Neuronal stem cell (in vitro differentiated cells): ENCODE data around the gene PSD2.
A peak's percentile ranks its signal among the peaks of the same experiment; 100 is the strongest.

ENCODE experiments used
- DNase-seq: peaks from one replicate; pipeline ENCODE4 v3.0.0-alpha.2; 2013; ENCODE audit warnings: low spot score
- H2AFZ ChIP-seq: one replicate; pipeline ENCODE4 v1.6.1; 2013; ENCODE audit warnings: mild to moderate bottlenecking, low read length, inconsistent platforms
- H2AK5ac ChIP-seq: 2 replicates; pipeline ENCODE4 v1.6.1; 2013; ENCODE audit warnings: low read depth, mild to moderate bottlenecking, inconsistent platforms, low read length, moderate library complexity, mixed read lengths
- H2BK120ac ChIP-seq: 2 replicates; pipeline ENCODE4 v1.6.1; 2013; ENCODE audit warnings: low read depth, mild to moderate bottlenecking, inconsistent platforms, low read length, moderate library complexity, mixed read lengths
- H2BK12ac ChIP-seq: one replicate; pipeline ENCODE4 v1.6.1; 2013; ENCODE audit warnings: low read length, inconsistent platforms
- H2BK15ac ChIP-seq: 2 replicates; pipeline ENCODE4 v1.6.1; 2013; ENCODE audit warnings: mild to moderate bottlenecking, low read length, inconsistent platforms, mixed read lengths
- H2BK5ac ChIP-seq: one replicate; pipeline ENCODE4 v1.6.1; 2013; ENCODE audit warnings: inconsistent platforms, mild to moderate bottlenecking, low read length, moderate library complexity
- H3K14ac ChIP-seq: one replicate; pipeline ENCODE4 v1.6.1; 2013; ENCODE audit warnings: low read length, inconsistent platforms
- H3K18ac ChIP-seq: 2 replicates; pipeline ENCODE4 v1.6.1; 2013; ENCODE audit warnings: low read length, inconsistent platforms
- H3K23ac ChIP-seq: 2 replicates; pipeline ENCODE4 v1.6.1; 2013; ENCODE audit warnings: low read depth, mild to moderate bottlenecking, mixed read lengths, low read length, inconsistent platforms; ENCODE audit not compliant: poor library complexity
- H3K27ac ChIP-seq: replicated peaks from 3 replicates; pipeline ENCODE4 v1.5.1; 2013; ENCODE audit warnings: low read length, inconsistent platforms
- H3K27me3 ChIP-seq, 3 experiments: 2 replicates each; pipeline ENCODE4 v1.6.1; 2013; ENCODE audit warnings: low read length in 3 of 3, mild to moderate bottlenecking in 2 of 3, inconsistent platforms in 1 of 3, low read depth in 1 of 3, mixed read lengths in 1 of 3, moderate library complexity in 1 of 3; ENCODE audit not compliant: control insufficient read depth in 3 of 3, insufficient read depth in 3 of 3
- H3K36me3 ChIP-seq, 2 donors: replicated peaks in 1 of 2; 2 replicates each; pipeline ENCODE4 v1.6.1; 2013; ENCODE audit warnings: low read length in 2 of 2; ENCODE audit not compliant: control insufficient read depth in 2 of 2, insufficient read depth in 2 of 2
- H3K4ac ChIP-seq: 2 replicates; pipeline ENCODE4 v1.6.1; 2013; ENCODE audit warnings: inconsistent platforms, mild to moderate bottlenecking, low read length, moderate library complexity
- H3K4me1 ChIP-seq, 2 donors: 1 replicate in 1 of 2; 2 replicates in 1 of 2; pipeline ENCODE4 v1.6.1; 2013; ENCODE audit warnings: low read length in 2 of 2, low read depth in 1 of 2; ENCODE audit not compliant: control insufficient read depth in 2 of 2, insufficient read depth in 1 of 2
- H3K4me2 ChIP-seq: one replicate; pipeline ENCODE4 v1.6.1; 2013; ENCODE audit warnings: mild to moderate bottlenecking, low read length, inconsistent platforms; ENCODE audit not compliant: insufficient read depth, poor library complexity, severe bottlenecking
- H3K4me3 ChIP-seq, 2 donors: 2 replicates each; pipeline ENCODE4 v1.5.1; 2013; ENCODE audit warnings: low read length in 2 of 2, mild to moderate bottlenecking in 2 of 2, inconsistent platforms in 1 of 2, moderate library complexity in 1 of 2
- H3K79me1 ChIP-seq: one replicate; pipeline ENCODE4 v1.6.1; 2013; ENCODE audit warnings: low read depth, mild to moderate bottlenecking, inconsistent platforms, low read length, moderate library complexity
- H3K9ac ChIP-seq: one replicate; pipeline ENCODE4 v1.6.1; 2013; ENCODE audit warnings: mild to moderate bottlenecking, low read depth, low read length, inconsistent platforms; ENCODE audit not compliant: poor library complexity
- H3K9me3 ChIP-seq, 2 donors: replicated peaks in 1 of 2; 2 replicates each; pipeline versions ENCODE3 to v1.6.1; 2013; ENCODE audit warnings: low read length in 2 of 2, mild to moderate bottlenecking in 2 of 2, inconsistent platforms in 1 of 2, low read depth in 1 of 2, mixed read lengths in 1 of 2, moderate library complexity in 1 of 2; ENCODE audit not compliant: control insufficient read depth in 2 of 2, insufficient read depth in 1 of 2
- H4K8ac ChIP-seq: one replicate; pipeline ENCODE4 v1.6.1; 2013; ENCODE audit warnings: low read depth, mild to moderate bottlenecking, inconsistent platforms, low read length, moderate library complexity
- H4K91ac ChIP-seq: one replicate; pipeline ENCODE4 v1.6.1; 2013; ENCODE audit warnings: low read length, low read depth, mild to moderate bottlenecking, inconsistent platforms; ENCODE audit not compliant: poor library complexity
- WGBS, 2 donors: extraction: QIAGEN DNeasy Blood & Tissue Kit; methylation state at CpG; one replicate each; pipeline ENCODE4 v1.1.7; 2013; ENCODE audit warnings: missing lambda C conversion rate in 2 of 2, mixed read lengths in 1 of 2; ENCODE audit not compliant: insufficient read length in 2 of 2, insufficient replicate concordance in 1 of 2; ENCODE audit errors: extremely low coverage in 2 of 2; 5-methylcytosine and 5-hydroxymethylcytosine counted together

PSD2 gene

DNA sequence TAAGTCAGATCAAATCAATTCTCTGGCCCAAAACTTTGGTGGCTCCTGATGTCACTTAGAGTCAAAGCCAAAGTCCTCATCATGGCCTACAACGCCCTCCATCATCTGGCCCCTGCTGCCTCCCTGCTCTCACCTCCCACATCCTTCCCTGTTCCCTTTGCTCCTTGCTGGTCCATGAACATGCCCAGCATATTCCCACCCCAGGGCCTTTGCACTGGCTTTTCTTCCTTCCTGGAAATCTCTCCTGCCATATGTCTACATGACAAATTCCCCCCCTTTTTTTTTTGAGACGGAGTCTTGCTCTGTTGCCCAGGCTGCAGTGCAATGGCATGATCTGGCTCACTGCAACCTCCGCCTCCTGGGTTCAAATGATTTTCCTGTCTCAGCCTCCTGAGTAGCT lies 11.1 kb upstream of the PSD2 start:
- no CpG with 5 or more reads among the region's 3 CpGs for WGBS, 2 donors
- H3K4me3 ChIP-seq, result no peak overlapping the region

DNA sequence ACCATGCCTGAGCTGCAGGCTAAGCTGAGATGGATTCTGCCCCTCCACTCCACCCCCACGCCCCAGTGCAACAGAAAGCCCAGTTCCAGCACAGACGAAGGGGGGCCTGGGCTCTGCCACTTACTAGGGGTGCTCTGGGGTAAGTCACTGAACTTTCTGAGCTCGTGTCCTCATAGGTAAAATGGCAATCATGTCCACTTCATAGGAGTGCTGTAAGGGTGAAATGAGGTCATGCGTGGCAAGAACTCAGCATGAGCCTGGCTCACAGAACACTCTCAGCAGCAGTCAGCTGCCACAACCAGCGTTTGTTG lies 8.4 kb upstream of the PSD2 start:
- no peak overlapping the region for H2AFZ ChIP-seq
- H3K27ac ChIP-seq, result no peak overlapping the region
- no peak overlapping the region for H3K23ac ChIP-seq
- no peak overlapping the region for H3K4ac ChIP-seq
- no peak overlapping the region for H3K4me2 ChIP-seq
- H3K14ac ChIP-seq, result no peak overlapping the region
- no peak overlapping the region for H2BK5ac ChIP-seq
- no peak for DNase-seq
- H2BK120ac ChIP-seq, result no peak overlapping the region
- peaks cover 0 to 36% (median 12%) of the 10 kb centered on the region in 3 experiments for H3K27me3 ChIP-seq
- no peak overlapping the region for H4K8ac ChIP-seq
- peaks cover 9 to 12% of the 10 kb centered on the region in 2 donors for H3K4me1 ChIP-seq
- H3K18ac ChIP-seq, result no peak overlapping the region
- no peak overlapping the region for H3K9ac ChIP-seq
- no peaks in the 10 kb centered on the region for H3K36me3 ChIP-seq
- H3K79me1 ChIP-seq, result no peaks in the 10 kb centered on the region
- H3K9me3 ChIP-seq, result no peaks in the 10 kb centered on the region
- WGBS, 2 donors, result no CpG with 5 or more reads among the region's 5 CpGs
- H2BK12ac ChIP-seq, result no peak overlapping the region
- peak overlapping the region; percentile 11 for H2AK5ac ChIP-seq
- H3K4me3 ChIP-seq, result no peak overlapping the region
- no peak overlapping the region for H4K91ac ChIP-seq
- H2BK15ac ChIP-seq, result no peak overlapping the region

More for the DNA sequence above, 11.1 kb upstream of the PSD2 start:
- Histone ChIP-seq H2AK5ac (no peak overlapping the region), H3K79me1 (no peaks in the 10 kb centered on the region), H3K36me3 (no peaks in the 10 kb centered on the region), H4K91ac (no peak overlapping the region), H3K4me1 (peaks cover 9 to 12% of the 10 kb centered on the region in 2 donors), H3K4ac (no peak overlapping the region), H3K9ac (no peak overlapping the region), H4K8ac (no peak overlapping the region), H2BK120ac (no peak overlapping the region), H3K9me3 (no peaks in the 10 kb centered on the region), H2BK12ac (no peak overlapping the region), H2AFZ (no peak overlapping the region), H2BK15ac (no peak overlapping the region), H2BK5ac (no peak overlapping the region), H3K27me3 (peaks cover 0 to 28% (median 8%) of the 10 kb centered on the region in 3 experiments), H3K18ac (no peak overlapping the region), H3K23ac (no peak overlapping the region), H3K27ac (no peak overlapping the region), H3K4me2 (no peak overlapping the region), H3K14ac (no peak overlapping the region)
- no peak for DNase-seq

DNA sequence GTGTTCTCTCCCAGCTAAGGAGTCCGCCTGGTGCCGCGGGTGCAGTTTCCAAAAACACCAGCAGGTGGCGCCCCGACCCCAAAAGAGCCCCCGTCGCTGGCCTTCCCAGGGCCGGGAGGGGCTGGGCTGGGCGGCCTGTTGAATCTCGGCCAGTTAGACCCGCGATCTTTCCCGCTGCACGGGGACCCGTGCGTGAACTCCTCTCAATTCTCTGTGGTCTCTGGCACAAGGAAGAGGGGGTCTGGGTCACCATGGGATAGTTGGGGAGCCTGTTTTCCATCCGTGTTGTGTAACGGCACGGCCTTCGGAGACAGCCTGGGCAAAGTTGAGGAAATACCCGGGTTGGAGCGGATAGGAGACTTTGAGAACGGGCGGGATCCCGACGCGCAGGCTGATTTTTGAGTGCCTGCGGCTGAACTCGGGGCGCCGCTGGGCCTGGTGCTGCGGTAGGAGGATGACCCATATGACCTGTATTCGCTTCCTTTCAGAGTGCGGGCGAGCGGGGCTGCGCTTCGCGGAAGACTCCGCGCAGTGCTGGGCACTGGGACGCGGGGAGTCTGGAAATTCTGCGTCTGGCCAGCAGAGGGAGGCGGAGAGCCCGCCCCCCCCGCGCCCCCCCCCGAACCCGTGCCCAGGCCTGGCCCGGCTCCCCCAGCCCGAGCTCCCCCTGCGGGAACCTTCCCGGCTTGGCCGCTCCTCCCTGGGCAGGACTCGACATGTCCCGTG lies 7.9 kb upstream of the PSD2 start:
- no peak overlapping the region for H2BK120ac ChIP-seq
- peak overlapping the region; percentile 99 for H2AFZ ChIP-seq
- H3K9ac ChIP-seq, result peak overlapping the region; percentile 97
- no peaks in the 10 kb centered on the region for H3K9me3 ChIP-seq
- whole genome bisulfite sequencing, 2 donors, result no CpG with 5 or more reads among the region's 57 CpGs
- H3K27me3 ChIP-seq, result peaks cover 0 to 36% (median 12%) of the 10 kb centered on the region in 3 experiments
- peaks cover 9 to 12% of the 10 kb centered on the region in 2 donors for H3K4me1 ChIP-seq
- H3K4ac ChIP-seq, result no peak overlapping the region
- DNase-seq, result peak; percentile 88
- no peak overlapping the region for H4K91ac ChIP-seq
- H3K27ac ChIP-seq, result no peak overlapping the region
- H3K79me1 ChIP-seq, result no peaks in the 10 kb centered on the region
- no peak overlapping the region for H2BK5ac ChIP-seq
- peak overlapping the region; percentile 22 for H3K14ac ChIP-seq
- H3K4me2 ChIP-seq, result peak overlapping the region; percentile 97
- H4K8ac ChIP-seq, result no peak overlapping the region
- H2BK15ac ChIP-seq, result peak overlapping the region; percentile 7
- H2AK5ac ChIP-seq, result no peak overlapping the region
- peak overlapping the region; percentile 60 to 85 for H3K4me3 ChIP-seq
- H3K23ac ChIP-seq, result no peak overlapping the region
- H2BK12ac ChIP-seq, result no peak overlapping the region
- H3K36me3 ChIP-seq, result no peaks in the 10 kb centered on the region
- peak overlapping the region; percentile 95 for H3K18ac ChIP-seq

DNA sequence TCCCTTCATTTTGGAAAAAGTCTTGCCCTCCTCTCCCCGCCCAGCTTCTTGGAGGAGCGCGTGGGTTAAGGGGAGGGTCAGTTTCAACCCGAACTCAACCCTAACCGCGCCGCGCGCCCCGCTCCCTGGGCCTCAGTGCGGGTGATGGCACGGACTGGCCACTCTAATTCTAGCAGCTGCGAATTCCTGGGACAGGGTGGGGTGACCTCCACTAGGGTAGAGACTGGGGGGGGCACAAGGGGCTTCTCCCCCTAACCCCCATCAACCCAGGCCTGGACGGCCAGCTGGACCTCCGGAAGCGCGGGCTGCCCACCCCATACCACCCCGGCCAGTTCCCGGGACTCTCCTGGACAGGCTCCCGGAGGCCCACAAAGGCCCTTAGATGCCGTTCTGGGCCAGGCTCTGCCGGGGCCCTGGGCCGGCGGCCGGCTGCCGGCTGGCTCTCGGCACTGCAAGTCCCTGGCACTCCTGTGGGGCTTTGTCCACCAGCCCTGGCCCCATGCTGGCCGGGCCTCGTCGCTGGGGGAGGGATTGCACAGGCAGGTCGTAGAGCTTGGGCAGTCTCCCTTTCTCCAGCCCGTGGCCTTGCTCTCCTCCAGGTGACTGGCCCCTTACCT lies 7.2 kb upstream of the PSD2 start:
- H3K27me3 ChIP-seq, result peaks cover 0 to 40% (median 16%) of the 10 kb centered on the region in 3 experiments
- H3K36me3 ChIP-seq, result no peaks in the 10 kb centered on the region
- H2AFZ ChIP-seq, result peak overlapping the region; percentile 99
- peak overlapping the region; percentile 65 for H3K23ac ChIP-seq
- peak overlapping the region; percentile 89 for H3K4ac ChIP-seq
- H3K4me3 ChIP-seq, result peak overlapping the region; percentile 60 to 66
- H4K91ac ChIP-seq, result no peak overlapping the region
- peak overlapping the region; percentile 66 for H2BK5ac ChIP-seq
- H3K14ac ChIP-seq, result peak overlapping the region; percentile 96
- H3K27ac ChIP-seq, result no peak overlapping the region
- peak overlapping the region; percentile 95 for H3K18ac ChIP-seq
- no peaks in the 10 kb centered on the region for H3K9me3 ChIP-seq
- H4K8ac ChIP-seq, result peak overlapping the region; percentile 93
- H3K4me2 ChIP-seq, result peak overlapping the region; percentile 97
- peaks cover 9 to 12% of the 10 kb centered on the region in 2 donors for H3K4me1 ChIP-seq
- no peaks in the 10 kb centered on the region for H3K79me1 ChIP-seq
- H2BK120ac ChIP-seq, result peak overlapping the region; percentile 26
- no CpG with 5 or more reads among the region's 32 CpGs for WGBS, 2 donors
- H2BK12ac ChIP-seq, result peak overlapping the region; percentile 46
- H3K9ac ChIP-seq, result peak overlapping the region; percentile 68
- peak overlapping the region; percentile 7 for H2BK15ac ChIP-seq
- peak; percentile 40 for DNase-seq
- H2AK5ac ChIP-seq, result peak overlapping the region; percentile 92
